Keratinocyte (primary cell): ENCODE measurements around the gene SLC66A1. TPM values are rescaled to one million over a fixed set of nuclear protein-coding genes. Genes with fewer than 3 reads are reported as not detected.

Experiments
- DNase-seq: peaks from one replicate; pipeline ENCODE4 v3.0.0-alpha.2; 2011; ENCODE audit warnings: low read depth, missing footprints, low spot score
- FAIRE-seq: peaks from 2 replicates; lab custom pipeline; 2011; peaks lifted over from hg19 to GRCh38; lab: Jason Lieb, UNC
- H2AFZ ChIP-seq: 2 replicates; pipeline ENCODE4 v1.6.0; 2012; ENCODE audit warnings: low read length, control low read depth, inconsistent platforms; ENCODE audit not compliant: control insufficient read depth
- H3K27ac ChIP-seq: 2 replicates; pipeline ENCODE4 v1.5.1; 2011; ENCODE audit warnings: low read length; ENCODE audit not compliant: control insufficient read depth, insufficient read depth
- H3K27me3 ChIP-seq: 3 replicates; pipeline ENCODE4 v1.6.0; 2011; ENCODE audit warnings: low read length; ENCODE audit not compliant: control insufficient read depth, insufficient read depth; ENCODE audit errors: extremely low read depth
- H3K36me3 ChIP-seq, 2 experiments: 2 replicates in 1 of 2; 3 replicates in 1 of 2; pipeline ENCODE4 v1.5.1; 2011; ENCODE audit warnings: low read length in 2 of 2, mild to moderate bottlenecking in 1 of 2; ENCODE audit not compliant: control insufficient read depth in 2 of 2, insufficient read depth in 2 of 2; ENCODE audit errors: extremely low read depth in 1 of 2
- H3K4me1 ChIP-seq: 3 replicates; pipeline ENCODE4 v1.5.1; 2011; ENCODE audit warnings: low read length; ENCODE audit not compliant: control insufficient read depth, insufficient read depth; ENCODE audit errors: extremely low read depth
- H3K4me2 ChIP-seq: 3 replicates; pipeline ENCODE4 v1.6.0; 2011; ENCODE audit warnings: low read depth, low read length; ENCODE audit not compliant: control insufficient read depth, insufficient read depth; ENCODE audit errors: extremely low read depth
- H3K4me3 ChIP-seq, 3 experiments: fragments of 200-600 bp in 1 of 3; sonication (generic) in 1 of 3; 2 replicates in 2 of 3; 3 replicates in 1 of 3; pipeline ENCODE4 v1.5.1; 2011 to 2016; ENCODE audit warnings: low read length in 3 of 3, mild to moderate bottlenecking in 3 of 3, control low read depth in 2 of 3, inconsistent platforms in 1 of 3, low read depth in 1 of 3, mixed read lengths in 1 of 3, mixed run types in 1 of 3, moderate library complexity in 1 of 3; ENCODE audit not compliant: control insufficient read depth in 2 of 3, insufficient read depth in 2 of 3; ENCODE audit errors: extremely low read depth in 1 of 3
- H3K79me2 ChIP-seq: 2 replicates; pipeline ENCODE4 v1.6.0; 2012; ENCODE audit warnings: low read length; ENCODE audit not compliant: control insufficient read depth, insufficient read depth
- H3K9ac ChIP-seq: 3 replicates; pipeline ENCODE4 v1.6.0; 2011; ENCODE audit warnings: low read length; ENCODE audit not compliant: control insufficient read depth, insufficient read depth; ENCODE audit errors: extremely low read depth
- H3K9me1 ChIP-seq: 3 replicates; pipeline ENCODE4 v1.6.0; 2011; ENCODE audit warnings: low read length; ENCODE audit not compliant: control insufficient read depth, insufficient read depth; ENCODE audit errors: extremely low read depth
- H3K9me3 ChIP-seq: 2 replicates; pipeline ENCODE4 v1.5.1; 2012; ENCODE audit warnings: low read depth, low read length; ENCODE audit not compliant: control insufficient read depth
- H4K20me1 ChIP-seq: 3 replicates; pipeline ENCODE4 v1.6.0; 2011; ENCODE audit warnings: low read length; ENCODE audit not compliant: control insufficient read depth, insufficient read depth; ENCODE audit errors: extremely low read depth
- CTCF ChIP-seq, 3 experiments: IDR thresholded peaks in 1 of 3; conservative IDR thresholded peaks in 1 of 3; optimal IDR thresholded peaks in 1 of 3; 2 replicates in 2 of 3; 3 replicates in 1 of 3; pipeline versions ENCODE3 to v1.5.1; 2011; ENCODE audit warnings: low read length in 3 of 3, mild to moderate bottlenecking in 3 of 3, moderate library complexity in 2 of 3, control low read depth in 1 of 3, inconsistent platforms in 1 of 3; ENCODE audit not compliant: insufficient read depth in 2 of 3; ENCODE audit errors: extremely low read depth in 1 of 3
- EZH2 ChIP-seq: IDR thresholded peaks from one replicate; pipeline ENCODE4 v1.6.1; 2012; ENCODE audit warnings: inconsistent platforms, mild to moderate bottlenecking, low read length, moderate library complexity
- dilution Hi-C: fragments of 300-500 bp; cut with MboI; formaldehyde crosslinking; loops from one replicate; pipeline ENCODE4 v1.7.0; 2020; ENCODE audit warnings: low sequenced_read_pairs; ENCODE audit not compliant: extremely low pct_ligation_motif_present
- polyA plus RNA-seq, 5 experiments: library from polyadenylated mRNA; depleted of rRNA in 3 of 5; stranded (reverse) in 3 of 5; stranded (forward) in 1 of 5; unstranded in 1 of 5; fragments of >200 nt; gene quantifications; 1 replicate in 1 of 5; 2 replicates in 3 of 5; 3 replicates in 1 of 5; pipeline versions ENCODE4 v1.2.1 to v1.2.3, GENCODE V29; 2011 to 2012; ENCODE audit warnings: missing spikeins in 2 of 5, low read depth in 1 of 5, low replicate concordance in 1 of 5

SLC66A1 gene
- polyA plus RNA-seq, 1 donor (not counting 4 experiments of a cell fraction or from before 2014, with no cell fraction given): 8.0 TPM

GRCh38 chr1:19327301-19327700 lies 15.2 kb downstream of the SLC66A1 start:
- Histone ChIP-seq H3K4me2 (no peak overlapping the region), H3K9me3 (no peaks in the 10 kb centered on the region), H3K79me2 (no peaks in the 10 kb centered on the region), H3K36me3 (peaks cover 0 to 23% of the 10 kb centered on the region in 2 experiments), H3K4me1 (no peaks in the 10 kb centered on the region), H4K20me1 (peaks cover 3% of the 10 kb centered on the region), H3K27me3 (no peaks in the 10 kb centered on the region), H3K4me3 (no peak overlapping the region), H3K9ac (no peak overlapping the region), H2AFZ (no peak overlapping the region), H3K27ac (no peak overlapping the region), H3K9me1 (no peaks in the 10 kb centered on the region)
- TF ChIP-seq EZH2 (no peak), CTCF (optimal IDR thresholded peaks at IDR 0.05 in 1 of 3, IDR thresholded peaks at IDR 0.05 in 1 of 3, conservative IDR thresholded peaks at IDR 0.05 in 1 of 3; ENCODE audit: extremely low read depth in 1 of 3, insufficient read depth in 2 of 3, low read length in 3 of 3) (no peak)
- dilution Hi-C loops: no loop called here
- FAIRE-seq (no peak), DNase-seq (no peak)

- Histone ChIP-seq H3K4me3 (no peak overlapping the region), H3K9me1 (no peaks in the 10 kb centered on the region), H3K36me3 (peaks cover 0 to 23% of the 10 kb centered on the region in 2 experiments), H3K4me1 (no peaks in the 10 kb centered on the region), H3K9ac (no peak overlapping the region), H3K27me3 (no peaks in the 10 kb centered on the region), H2AFZ (no peak overlapping the region), H3K9me3 (no peaks in the 10 kb centered on the region), H3K79me2 (no peaks in the 10 kb centered on the region), H4K20me1 (peaks cover 3% of the 10 kb centered on the region), H3K4me2 (no peak overlapping the region), H3K27ac (no peak overlapping the region)
- dilution Hi-C loops: no loop called here
- DNase-seq (no peak), FAIRE-seq (no peak)
- no peak for TF ChIP-seq CTCF (optimal IDR thresholded peaks at IDR 0.05 in 1 of 3, IDR thresholded peaks at IDR 0.05 in 1 of 3, conservative IDR thresholded peaks at IDR 0.05 in 1 of 3; ENCODE audit: extremely low read depth in 1 of 3, insufficient read depth in 2 of 3, low read length in 3 of 3)
- no peak for TF ChIP-seq EZH2
Measured at GRCh38 chr1:19327736-19328135, 15.6 kb downstream of the SLC66A1 start.
